Stimulated activated naive CD8-positive, alpha-beta T cell treated with anti-CD3 and anti-CD28 coated beads, Interleukin-15, Interleukin-2, amounts not matched to agents 100 U/mL and 50 U/mL, for 24 hours (primary cell): ENCODE measurements around the gene CRK.
"Not testable (repeated sequence)": the region's sequence is repeated elsewhere in the genome, so short reads cannot be mapped to it uniquely, and the experiment has no call there.

ENCODE experiments used
- ATAC-seq: fragments of 150-1000 bp; cut with Tn5 transposase; one replicate; pipeline ENCODE4 v1.10.0; 2021
- DNase-seq: peaks from one replicate; pipeline ENCODE4 v3.0.0; 2021

CRK gene

GRCh38 chr17:1467898-1468492, 12.0 kb upstream of the CRK start:
- DNase-seq (no peak), ATAC-seq (no peak)

GRCh38 chr17:1467258-1467657, 11.2 kb upstream of the CRK start:
- DNase-seq, result no peak
- no peak for ATAC-seq

GRCh38 chr17:1464186-1464585, 8.2 kb upstream of the CRK start:
- no peak for DNase-seq
- no peak for ATAC-seq

GRCh38 chr17:1462164-1463112, 6.4 kb upstream of the CRK start:
- ATAC-seq, result no peak
- DNase-seq, result no peak

- DNase-seq (no peak), ATAC-seq (no peak)
Measured at GRCh38 chr17:1461198-1461944, 5.3 kb upstream of the CRK start.

- no peak for ATAC-seq
- no peak for DNase-seq
Measured at GRCh38 chr17:1460233-1460632, 4.2 kb upstream of the CRK start.

GRCh38 chr17:1455291-1455796, 688 bp downstream of the CRK start:
- DNase-seq, result peak; percentile 51

GRCh38 chr17:1454541-1454940, 1.5 kb downstream of the CRK start:
- no peak for ATAC-seq
- no peak for DNase-seq

More at GRCh38 chr17:1455291-1455796, 688 bp downstream of the CRK start:
- peak; percentile 26 for ATAC-seq

GRCh38 chr17:1453694-1454093, 2.3 kb downstream of the CRK start:
- DNase-seq, ATAC-seq: not testable (repeated sequence)

- no peak for ATAC-seq
- DNase-seq, result no peak
Measured at GRCh38 chr17:1452836-1453235, 3.2 kb downstream of the CRK start.

- ATAC-seq, result not testable (repeated sequence)
Measured at GRCh38 chr17:1450261-1450660, 5.8 kb downstream of the CRK start.

GRCh38 chr17:1449412-1449967, 6.5 kb downstream of the CRK start:
- ATAC-seq (no peak), DNase-seq (no peak)

More at GRCh38 chr17:1450261-1450660, 5.8 kb downstream of the CRK start:
- not testable (repeated sequence) for DNase-seq

GRCh38 chr17:1447052-1447451, 9.0 kb downstream of the CRK start:
- ATAC-seq, result no peak

GRCh38 chr17:1446201-1446600, 9.8 kb downstream of the CRK start:
- no peak for ATAC-seq
- no peak for DNase-seq

More at GRCh38 chr17:1447052-1447451, 9.0 kb downstream of the CRK start:
- DNase-seq, result no peak

- DNase-seq, ATAC-seq: not testable (repeated sequence)
Measured at GRCh38 chr17:1445695-1446094, 10.3 kb downstream of the CRK start.

- not testable (repeated sequence) for ATAC-seq
Measured at GRCh38 chr17:1442721-1443120, 13.3 kb downstream of the CRK start.

GRCh38 chr17:1442187-1442586, 13.8 kb downstream of the CRK start:
- DNase-seq (no peak), ATAC-seq (no peak)

More at GRCh38 chr17:1442721-1443120, 13.3 kb downstream of the CRK start:
- not testable (repeated sequence) for DNase-seq

GRCh38 chr17:1440921-1441320, 15.1 kb downstream of the CRK start:
- ATAC-seq (no peak), DNase-seq (no peak)

- no peak for DNase-seq
- ATAC-seq, result no peak
Measured at GRCh38 chr17:1438593-1439083, 17.4 kb downstream of the CRK start.

GRCh38 chr17:1435326-1435725, 20.7 kb downstream of the CRK start:
- no peak for ATAC-seq
- DNase-seq, result no peak

GRCh38 chr17:1434150-1434549, 21.9 kb downstream of the CRK start:
- DNase-seq (no peak), ATAC-seq (no peak)

GRCh38 chr17:1431631-1432104, 24.4 kb downstream of the CRK start:
- no peak for DNase-seq
- ATAC-seq, result peak; percentile 57
